ENCODE measurements around the gene PECR. TPM values are rescaled to one million over a fixed set of nuclear protein-coding genes. Genes with fewer than 3 reads are reported as not detected.

The PECR gene
- total RNA-seq, 6 experiments from 2014 or later, result 43.4 to 115 (median 80.3) TPM

GRCh38 chr2:216029416-216030129, 52.0 kb downstream of the PECR start:
- Histone ChIP-seq H3K4me1 (no peaks in the 10 kb centered on the region), H3K36me3 (peaks cover 0 to 44% (median 12%) of the 10 kb centered on the region in 4 donors), H3K4me3 (no peak overlapping the region), H3K9me3 (no peaks in the 10 kb centered on the region), H3K27ac (no peak overlapping the region), H3K27me3 (no peaks in the 10 kb centered on the region)
- no peak for ATAC-seq
- DNase-seq, result no peak
- intact Hi-C loops (cut with DNase I), result no loop called here
- WGBS (ENCODE audit: insufficient coverage, low coverage, low lambda C conversion rate, missing lambda C conversion rate), result 87% methylated on average over 6 of the region's 7 CpGs
- TF ChIP-seq POLR2A (IDR thresholded peaks at IDR 0.05), result no peak
- no peak for TF ChIP-seq CTCF (IDR thresholded peaks at IDR 0.05)

GRCh38 chr2:216024779-216025336, 56.8 kb downstream of the PECR start:
- intact Hi-C loops (cut with DNase I), result no loop called here
- Histone ChIP-seq H3K4me3 (no peak overlapping the region), H3K4me1 (no peaks in the 10 kb centered on the region), H3K27ac (no peak overlapping the region), H3K27me3 (no peaks in the 10 kb centered on the region), H3K9me3 (no peaks in the 10 kb centered on the region), H3K36me3 (peaks cover 0 to 15% (median 5%) of the 10 kb centered on the region in 4 donors)
- TF ChIP-seq CTCF (IDR thresholded peaks at IDR 0.05) (no peak), POLR2A (IDR thresholded peaks at IDR 0.05) (no peak)
- WGBS (ENCODE audit: insufficient coverage, low coverage, low lambda C conversion rate, missing lambda C conversion rate), result 100% methylated on average over 7 of the region's 7 CpGs
- no peak for DNase-seq
- ATAC-seq, result no peak

GRCh38 chr2:216023055-216023648, 58.5 kb downstream of the PECR start:
- DNase-seq (no peak), ATAC-seq (peak; percentile 66 to 80 (median 66))
- Histone ChIP-seq H3K9me3 (no peaks in the 10 kb centered on the region), H3K4me1 (no peaks in the 10 kb centered on the region), H3K36me3 (no peaks in the 10 kb centered on the region), H3K4me3 (no peak overlapping the region), H3K27me3 (no peaks in the 10 kb centered on the region), H3K27ac (no peak overlapping the region)
- 38% methylated on average over 3 of the region's 3 CpGs for WGBS (ENCODE audit: insufficient coverage, low coverage, low lambda C conversion rate, missing lambda C conversion rate)
- intact Hi-C loops (cut with DNase I), result no loop called here
- TF ChIP-seq CTCF (IDR thresholded peaks at IDR 0.05), result peak; percentile 45 to 61 (median 52)
- no peak for TF ChIP-seq POLR2A (IDR thresholded peaks at IDR 0.05)

GRCh38 chr2:216021768-216022565, 59.6 kb downstream of the PECR start:
- no peaks in the 10 kb centered on the region for H3K27me3 ChIP-seq
- intact Hi-C loops (cut with DNase I), result no loop called here

More at GRCh38 chr2:216021768-216022565, 59.6 kb downstream of the PECR start:
- no peak overlapping the region for H3K27ac ChIP-seq
- H3K4me3 ChIP-seq, result no peak overlapping the region
- 76% methylated on average over 7 of the region's 7 CpGs for WGBS (ENCODE audit: insufficient coverage, low coverage, low lambda C conversion rate, missing lambda C conversion rate)
- H3K36me3 ChIP-seq, result no peaks in the 10 kb centered on the region
- no peak for TF ChIP-seq POLR2A (IDR thresholded peaks at IDR 0.05)
- no peak for TF ChIP-seq CTCF (IDR thresholded peaks at IDR 0.05)
- ATAC-seq (peak in 1 of 4 donors; percentile 31), DNase-seq (no peak)
- H3K9me3 ChIP-seq, result no peaks in the 10 kb centered on the region
- H3K4me1 ChIP-seq, result no peaks in the 10 kb centered on the region

Measured in right lobe of liver (tissue), 6 donors.